GM21360 (cell line): Measurements from ENCODE around the gene KCNJ11.

Experiments
- ATAC-seq: cut with Tn5 transposase; IDR thresholded peaks from one replicate; pipeline ENCODE4 v1.9.1; 2021; ENCODE audit warnings: mild to moderate bottlenecking, moderate library complexity; ENCODE audit not compliant: unreplicated experiment

The KCNJ11 gene

GRCh38 chr11:17369094-17369493 is 19.4 kb downstream of the KCNJ11 start:
- ATAC-seq, result no peak

GRCh38 chr11:17368551-17368950 is 19.9 kb downstream of the KCNJ11 start:
- ATAC-seq, result no peak

- ATAC-seq, result no peak
Measured at GRCh38 chr11:17366495-17366894, 22.0 kb downstream of the KCNJ11 start.

GRCh38 chr11:17354601-17354991 is 33.9 kb downstream of the KCNJ11 start:
- ATAC-seq, result no peak

- no peak for ATAC-seq
Measured at GRCh38 chr11:17353821-17354600, 34.4 kb downstream of the KCNJ11 start.

GRCh38 chr11:17352950-17353820 is 35.3 kb downstream of the KCNJ11 start:
- peak; percentile 37 for ATAC-seq

- no peak for ATAC-seq
Measured at GRCh38 chr11:17351510-17352176, 36.8 kb downstream of the KCNJ11 start, which contains the start of gene NCR3LG1. NCR3LG1 (plus strand) TSS chr11:17351800; CDS start chr11:17351970, 170 bp downstream.

- no peak for ATAC-seq
Measured at GRCh38 chr11:17351172-17351509, 37.3 kb downstream of the KCNJ11 start.

GRCh38 chr11:17350455-17351171 is 37.8 kb downstream of the KCNJ11 start:
- no peak for ATAC-seq

GRCh38 chr11:17347676-17348075 is 40.8 kb downstream of the KCNJ11 start:
- ATAC-seq, result no peak

GRCh38 chr11:17343907-17344306 is 44.6 kb downstream of the KCNJ11 start:
- no peak for ATAC-seq

GRCh38 chr11:17343257-17343656 is 45.2 kb downstream of the KCNJ11 start:
- no peak for ATAC-seq
